NB4 (cell line): ENCODE results near the gene GALNT12.

ENCODE experiments used
- CTCF ChIP-seq: IDR thresholded peaks from one replicate; pipeline ENCODE4 v1.5.1; 2012; ENCODE audit warnings: low read depth, low read length
- MAX ChIP-seq: IDR thresholded peaks from 2 replicates; pipeline ENCODE4 v1.6.1; 2011; ENCODE audit warnings: low read depth, low read length
- POLR2A ChIP-seq: IDR thresholded peaks from 2 replicates; pipeline ENCODE4 v1.6.1; 2011; ENCODE audit warnings: mild to moderate bottlenecking; ENCODE audit not compliant: insufficient read length; ENCODE audit errors: extremely low read depth

- TF ChIP-seq CTCF (no peak), POLR2A (no peak), MAX (no peak)
Observed at GRCh38 chr9:98859941-98860340, 52.5 kb downstream of the GALNT12 start.
